Mucosa of descending colon (tissue), 3 donors: ENCODE results near the gene PRPS1. TPM values are rescaled to one million over a fixed set of nuclear protein-coding genes. Genes with fewer than 3 reads are reported as not detected.

Source experiments
- ATAC-seq: fragments of 200-7000 bp; cut with Tn5 transposase; one replicate; pipeline ENCODE4 v1.9.1; 2020; ENCODE audit warnings: mild to moderate bottlenecking, moderate library complexity
- DNase-seq, 3 donors: peaks; one replicate each; pipeline ENCODE4 v3.0.0-alpha.2; 2020
- H3K36me3 ChIP-seq: fragments of 200-600 bp; one replicate; pipeline ENCODE4 v1.8.0; 2021; ENCODE audit warnings: low read depth, mild to moderate bottlenecking
- H3K4me1 ChIP-seq: fragments of 200-600 bp; one replicate; pipeline ENCODE4 v1.8.0; 2021; ENCODE audit warnings: low read depth, mild to moderate bottlenecking
- H3K4me3 ChIP-seq: fragments of 200-600 bp; one replicate; pipeline ENCODE4 v1.8.0; 2021; ENCODE audit warnings: mild to moderate bottlenecking
- H3K9me3 ChIP-seq: fragments of 200-600 bp; one replicate; pipeline ENCODE4 v1.8.0; 2021; ENCODE audit warnings: mild to moderate bottlenecking
- CTCF ChIP-seq: fragments of 200-600 bp; IDR thresholded peaks from one replicate; pipeline ENCODE4 v1.8.0; 2022; ENCODE audit warnings: antibody characterized with exemption, mild to moderate bottlenecking
- intact Hi-C, 2 donors: fragments of 100-400 bp; cut with DNase I in 1 of 2; cut with micrococcal nuclease in 1 of 2; formaldehyde crosslinking; loops; one replicate each; pipeline versions ENCODE4 v1.11.0 to v1.11.1; 2022; cut with DNase I, micrococcal nuclease
- total RNA-seq, 3 donors: library from RNA; stranded (reverse); fragmentation: NEBNext Ultra II Directional in 2 of 3; extraction: Animal tissue kit (Norgen Biotek cat#: 25700) in 2 of 3; gene quantifications; one replicate each; pipeline versions ENCODE4 v1.2.1 to v1.2.4, GENCODE V29; 2021 to 2023
- donor health status: DM: no; HTN: no; CAD: no; lungs with moderate emphysema.
- donor health status: DM: no; HTN: no; CAD: no.
- donor health status: DM: no; HTN: yes; CAD: no.

Gene PRPS1
- total RNA-seq, 3 donors from 2014 or later = 10.5 to 18.0 (median 16.2) TPM

- ATAC-seq (peak; percentile 82), DNase-seq (peak; percentile 47 to 72 (median 66))
- no peak overlapping the region for H3K4me3 ChIP-seq
- TF ChIP-seq CTCF = peak; percentile 51
- H3K36me3 ChIP-seq = no peaks in the 10 kb centered on the region
- intact Hi-C loops = loop anchor here (5.0 kb wide), 1 partner anchor 122 kb away; the partner anchor contains the start of genes NCBP2L (in 2 of the 2) and TSC22D3 (in 2 of the 2)
- H3K9me3 ChIP-seq = no peaks in the 10 kb centered on the region
- no peaks in the 10 kb centered on the region for H3K4me1 ChIP-seq
These were observed 26.8 kb downstream of the PRPS1 start for GRCh38 chrX:107654872-107655761.

DNA sequence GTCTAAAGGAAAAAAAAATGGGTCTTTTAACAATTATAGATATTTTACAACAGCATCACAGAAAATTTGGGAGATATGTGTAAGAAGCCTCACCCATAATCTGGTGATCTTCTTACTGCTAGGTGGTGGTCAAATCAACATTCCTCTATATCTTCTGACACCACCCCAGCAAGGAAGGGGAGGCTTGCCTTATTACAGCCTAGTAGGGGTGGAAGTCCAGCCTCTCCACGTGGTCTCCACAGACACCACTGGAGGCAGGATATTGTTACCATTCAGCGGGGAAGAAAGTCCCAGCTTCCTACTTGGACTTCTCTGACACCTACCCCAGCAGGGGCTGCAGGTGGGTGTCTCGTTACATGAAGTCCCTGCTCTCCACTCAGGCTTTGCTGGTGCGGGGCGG, 28.7 kb downstream of the PRPS1 start:
- H3K9me3 ChIP-seq = no peaks in the 10 kb centered on the region
- H3K36me3 ChIP-seq = no peaks in the 10 kb centered on the region
- intact Hi-C loops = loop anchor here (5.0 kb wide), 1 partner anchor 120 kb away; the partner anchor contains the start of genes NCBP2L (in 2 of the 2) and TSC22D3 (in 2 of the 2)
- no peak overlapping the region for H3K4me3 ChIP-seq
- DNase-seq (no peak), ATAC-seq (no peak)
- no peak for TF ChIP-seq CTCF
- no peaks in the 10 kb centered on the region for H3K4me1 ChIP-seq

- DNase-seq (no peak), ATAC-seq (no peak)
- no peak for TF ChIP-seq CTCF
- Histone ChIP-seq H3K9me3 (no peaks in the 10 kb centered on the region), H3K4me3 (no peak overlapping the region), H3K36me3 (no peaks in the 10 kb centered on the region), H3K4me1 (no peaks in the 10 kb centered on the region)
- intact Hi-C loops = loop anchor here (5.0 kb wide), 1 partner anchor 119 kb away; the partner anchor contains the start of genes NCBP2L (in 2 of the 2) and TSC22D3 (in 2 of the 2)
These were observed 30.4 kb downstream of the PRPS1 start for GRCh38 chrX:107658660-107659059.

DNA sequence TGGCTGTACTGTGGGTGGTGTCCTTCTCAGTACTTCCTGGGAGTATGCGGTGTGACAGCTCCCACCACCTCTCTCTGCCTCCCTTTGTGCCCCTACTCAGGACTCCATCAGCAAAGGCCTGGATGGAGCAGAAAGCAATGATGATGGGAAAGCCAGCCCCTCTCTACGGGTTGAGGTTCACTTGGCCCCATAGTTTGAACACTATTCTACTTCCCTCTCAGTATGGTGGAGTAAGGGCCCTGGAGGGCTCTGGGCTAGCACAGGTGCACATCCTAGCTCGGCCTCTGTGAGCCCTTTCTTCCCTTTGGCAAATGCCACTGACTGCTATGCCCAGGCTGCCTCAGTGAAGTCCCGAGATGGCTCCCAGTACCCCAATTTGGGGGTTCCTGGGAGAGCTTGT, 31.0 kb downstream of the PRPS1 start:
- Histone ChIP-seq H3K9me3 (no peaks in the 10 kb centered on the region), H3K4me1 (no peaks in the 10 kb centered on the region), H3K4me3 (no peak overlapping the region), H3K36me3 (no peaks in the 10 kb centered on the region)
- DNase-seq = no peak
- intact Hi-C loops = loop anchor here (5.0 kb wide), 1 partner anchor 118 kb away; the partner anchor contains the start of genes NCBP2L (in 2 of the 2) and TSC22D3 (in 2 of the 2)
- no peak for TF ChIP-seq CTCF
- ATAC-seq = no peak

DNA sequence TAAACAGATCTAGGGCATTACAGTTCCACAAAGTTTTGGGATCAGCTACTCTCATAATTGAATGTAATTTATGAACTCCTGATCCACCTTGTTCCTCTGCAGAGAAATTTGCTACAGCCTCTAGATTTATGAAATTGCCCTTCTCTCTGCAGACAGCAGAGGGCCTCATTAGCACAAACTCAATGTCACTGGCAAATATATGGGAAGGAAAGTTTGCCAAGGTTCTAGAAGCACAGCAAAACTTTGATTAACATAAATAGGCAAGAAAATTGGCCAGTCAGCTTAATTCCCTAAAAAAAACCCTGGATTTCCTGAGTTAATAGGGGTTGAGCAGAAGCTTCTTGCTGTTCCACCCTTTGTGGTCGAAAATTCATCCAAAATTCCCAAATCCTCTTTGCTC, 31.5 kb downstream of the PRPS1 start:
- no peaks in the 10 kb centered on the region for H3K36me3 ChIP-seq
- DNase-seq = peak in 1 of 3 donors; percentile 55
- no peak overlapping the region for H3K4me3 ChIP-seq
- no peaks in the 10 kb centered on the region for H3K9me3 ChIP-seq
- TF ChIP-seq CTCF = no peak
- intact Hi-C loops = loop anchor here (5.0 kb wide), 1 partner anchor 118 kb away; the partner anchor contains the start of genes NCBP2L (in 2 of the 2) and TSC22D3 (in 2 of the 2)
- no peaks in the 10 kb centered on the region for H3K4me1 ChIP-seq
- ATAC-seq = peak; percentile 66
